ENCODE results near the gene HOXB6.

GRCh38 chr17:48626245-48627117 is 21.7 kb upstream of the HOXB6 start, which contains the start of gene HOXB9:
- TF ChIP-seq CTCF (IDR thresholded peaks at IDR 0.05) (no peak), POLR2AphosphoS5 (IDR thresholded peaks at IDR 0.05; ENCODE audit: low read depth, low read length) (peak; percentile 95), SIN3A (IDR thresholded peaks at IDR 0.05; ENCODE audit: borderline replicate concordance, insufficient read depth, low read depth, low read length) (peak; percentile 62), TCF7L2 (IDR thresholded peaks at IDR 0.05; ENCODE audit: low read depth, low read length) (no peak), REST (IDR thresholded peaks at IDR 0.05; ENCODE audit: insufficient read depth in 1 of 2, low read depth in 2 of 2, low read length in 1 of 2) (no peak)
